ENCODE data around the gene COX11.

COX11 gene

DNA sequence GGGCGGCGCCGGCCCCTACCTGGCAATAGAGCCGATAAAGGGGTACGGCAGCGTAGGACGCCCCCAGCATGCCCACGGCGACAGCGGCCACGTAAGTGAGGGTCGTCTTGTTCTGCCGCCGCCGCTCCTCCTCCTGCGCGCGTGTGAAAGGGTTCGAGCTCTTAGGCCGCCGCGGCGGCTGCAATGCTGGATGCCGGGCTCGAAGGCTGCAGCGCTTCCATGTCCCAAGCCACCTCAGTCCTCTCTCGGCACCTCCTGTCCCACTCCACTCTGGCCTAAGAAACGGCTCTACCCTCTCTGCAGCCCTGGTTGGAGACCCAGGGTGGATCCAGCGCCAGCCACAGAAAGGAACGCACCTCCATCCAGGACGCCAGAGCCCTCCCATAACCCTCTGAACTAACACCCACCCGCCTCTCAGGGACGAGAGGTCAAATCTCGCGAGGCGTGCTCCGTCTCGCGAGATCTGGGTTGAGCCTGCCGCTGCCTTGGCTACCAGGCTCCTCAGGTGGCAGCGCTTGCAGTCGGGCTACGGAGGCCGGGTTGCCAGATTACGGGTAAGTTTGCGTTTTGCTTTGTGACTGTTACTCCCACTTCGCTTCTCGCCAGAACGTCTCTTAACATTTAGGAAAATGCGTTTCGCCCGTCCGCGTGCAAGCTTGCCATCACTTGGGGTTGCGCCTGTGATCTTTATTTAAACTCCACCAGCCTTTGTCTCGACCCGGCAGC, at the start of gene COX11, which contains the start of gene STXBP4:
COX11 (minus strand) TSS at position 393 of the 726 bp plus-strand sequence; CDS start at position 385, 8 bp downstream.
STXBP4 (plus strand) TSS at position 504 of the 726 bp plus-strand sequence. CDS start 17,455 bp downstream, outside the sequence.
- H3K4me3 ChIP-seq (ENCODE audit: low read length) = peak within 1 kb of the TSS; percentile 82
- peak; percentile 56 for TF ChIP-seq CTCF (IDR thresholded peaks at IDR 0.05; ENCODE audit: insufficient read depth, low read depth, low read length, missing control alignments)
- peak; percentile 98 for DNase-seq (ENCODE audit: low read depth)

GRCh38 chr17:55005520-55005919, 37.1 kb upstream of the COX11 start:
- DNase-seq (ENCODE audit: low read depth) = peak; percentile 43

GRCh38 chr17:55004484-55004883, 36.0 kb upstream of the COX11 start:
- TF ChIP-seq CTCF (IDR thresholded peaks at IDR 0.05; ENCODE audit: insufficient read depth, low read depth, low read length, missing control alignments) = no peak

More at GRCh38 chr17:55005520-55005919, 37.1 kb upstream of the COX11 start:
- TF ChIP-seq CTCF (IDR thresholded peaks at IDR 0.05; ENCODE audit: insufficient read depth, low read depth, low read length, missing control alignments) = peak; percentile 49
- H3K4me3 ChIP-seq (ENCODE audit: low read length) = no peak overlapping the region

GRCh38 chr17:55002458-55002857, 34.0 kb upstream of the COX11 start:
- H3K4me3 ChIP-seq (ENCODE audit: low read length) = no peak overlapping the region
- no peak for DNase-seq (ENCODE audit: low read depth)
- TF ChIP-seq CTCF (IDR thresholded peaks at IDR 0.05; ENCODE audit: insufficient read depth, low read depth, low read length, missing control alignments) = no peak

More at GRCh38 chr17:55004484-55004883, 36.0 kb upstream of the COX11 start:
- no peak for DNase-seq (ENCODE audit: low read depth)
- no peak overlapping the region for H3K4me3 ChIP-seq (ENCODE audit: low read length)

DNA sequence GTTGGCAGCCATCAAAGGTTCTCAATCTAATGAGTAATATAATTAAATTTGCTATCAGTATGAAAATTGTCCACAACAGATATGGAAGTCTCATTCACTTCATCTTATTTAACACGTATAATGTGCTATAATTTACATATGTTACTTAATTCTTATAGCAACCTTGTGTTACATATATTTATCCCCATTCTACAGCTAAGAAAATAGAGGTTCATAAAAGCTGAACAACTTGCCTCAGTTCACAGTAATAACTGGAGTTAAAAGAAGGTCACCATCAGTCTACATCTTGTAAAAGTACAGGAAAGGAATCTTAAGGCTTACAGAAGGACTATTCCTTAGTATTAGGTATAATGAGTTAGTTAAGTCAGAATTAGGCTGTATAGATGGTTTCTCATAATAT, 28.0 kb upstream of the COX11 start:
- no peak for TF ChIP-seq CTCF (IDR thresholded peaks at IDR 0.05; ENCODE audit: insufficient read depth, low read depth, low read length, missing control alignments)
- no peak for DNase-seq (ENCODE audit: low read depth)
- H3K4me3 ChIP-seq (ENCODE audit: low read length) = no peak overlapping the region

DNA sequence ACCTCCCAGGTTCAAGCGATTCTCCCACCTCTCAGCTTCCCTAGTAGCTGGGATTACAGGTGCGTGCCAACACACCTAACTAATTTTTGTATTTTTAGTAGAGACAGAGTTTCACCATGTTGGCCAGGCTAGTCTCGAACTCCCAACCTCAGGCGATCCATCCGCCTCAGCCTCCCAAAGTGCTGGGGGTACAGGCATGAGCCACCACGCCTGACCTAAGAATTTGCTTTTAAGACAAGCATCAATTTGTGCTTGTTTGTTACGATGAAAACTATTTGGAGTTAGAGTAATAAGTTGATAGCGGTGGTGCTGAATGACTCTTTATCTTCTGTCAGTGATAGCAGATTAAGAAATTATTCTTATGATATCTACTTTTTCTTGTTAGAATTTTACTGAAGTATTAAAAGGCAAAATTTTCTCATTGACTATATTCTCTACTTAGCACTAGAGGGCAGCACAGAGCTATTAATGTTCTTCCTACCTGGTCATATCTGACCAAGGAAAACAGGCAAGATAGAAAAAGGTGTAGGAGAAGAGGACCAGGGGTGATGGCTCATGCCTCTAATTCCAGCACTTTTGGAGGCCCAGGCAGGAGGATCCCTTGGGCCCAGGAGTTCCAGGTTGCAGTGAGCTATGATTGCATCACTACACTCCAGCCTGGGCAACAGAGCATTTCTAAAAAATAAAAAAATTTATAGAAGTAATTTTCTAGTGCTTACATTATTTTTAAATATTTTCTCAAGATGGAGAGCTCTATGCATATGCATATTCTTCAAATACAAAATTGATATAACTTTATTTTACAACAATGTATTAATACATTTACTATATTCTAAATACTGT, 24.6 kb upstream of the COX11 start:
- DNase-seq (ENCODE audit: low read depth) = peak; percentile 71
- H3K4me3 ChIP-seq (ENCODE audit: low read length) = no peak overlapping the region
- peak; percentile 39 for TF ChIP-seq CTCF (IDR thresholded peaks at IDR 0.05; ENCODE audit: insufficient read depth, low read depth, low read length, missing control alignments)
